NOMO-1 treated with DMSO at 0.1 percent for 48 hours (cell line): Measurements from ENCODE around the gene PLXDC2.
A peak's percentile ranks its signal among the peaks of the same experiment; 100 is the strongest.

ENCODE experiments used
- DNase-seq: peaks from one replicate; lab custom pipeline; 2025; ENCODE audit not compliant: unreplicated experiment; lab: John Stamatoyannopoulos, UW

Gene PLXDC2

GRCh38 chr10:20254078-20254477 lies 437.8 kb downstream of the PLXDC2 start:
- DNase-seq, result no peak

GRCh38 chr10:20254497-20254896 lies 438.3 kb downstream of the PLXDC2 start:
- no peak for DNase-seq

- no peak for DNase-seq
Measured at GRCh38 chr10:20256969-20257368, 440.7 kb downstream of the PLXDC2 start.

GRCh38 chr10:20257422-20257821 lies 441.2 kb downstream of the PLXDC2 start:
- no peak for DNase-seq

- no peak for DNase-seq
Measured at GRCh38 chr10:20265146-20265545, 448.9 kb downstream of the PLXDC2 start.

- DNase-seq, result no peak
Measured at GRCh38 chr10:20267734-20268133, 451.5 kb downstream of the PLXDC2 start.

GRCh38 chr10:20271490-20271889 lies 455.3 kb downstream of the PLXDC2 start:
- DNase-seq, result no peak

- DNase-seq, result no peak
Measured at GRCh38 chr10:20272608-20273007, 456.4 kb downstream of the PLXDC2 start.

- DNase-seq, result no peak
Measured at GRCh38 chr10:20274571-20274970, 458.3 kb downstream of the PLXDC2 start.

- no peak for DNase-seq
Measured at GRCh38 chr10:20276127-20276979, 460.1 kb downstream of the PLXDC2 start.

- no peak for DNase-seq
Measured at GRCh38 chr10:20277820-20278219, 461.6 kb downstream of the PLXDC2 start.

GRCh38 chr10:20281579-20281978 lies 465.3 kb downstream of the PLXDC2 start:
- no peak for DNase-seq

- peak; percentile 46 for DNase-seq
Measured at GRCh38 chr10:20287586-20287985, 471.4 kb downstream of the PLXDC2 start.

- no peak for DNase-seq
Measured at GRCh38 chr10:20288060-20288459, 471.8 kb downstream of the PLXDC2 start.

GRCh38 chr10:20289070-20289828 lies 473.0 kb downstream of the PLXDC2 start:
- no peak for DNase-seq

GRCh38 chr10:20298417-20298816 lies 482.2 kb downstream of the PLXDC2 start:
- DNase-seq, result no peak

- DNase-seq, result no peak
Measured at GRCh38 chr10:20299034-20299736, 483.0 kb downstream of the PLXDC2 start.

GRCh38 chr10:20300735-20301134 lies 484.5 kb downstream of the PLXDC2 start:
- DNase-seq, result no peak

- no peak for DNase-seq
Measured at GRCh38 chr10:20302033-20302432, 485.8 kb downstream of the PLXDC2 start.

- no peak for DNase-seq
Measured at GRCh38 chr10:20303453-20304152, 487.4 kb downstream of the PLXDC2 start.

GRCh38 chr10:20313665-20314064 lies 497.4 kb downstream of the PLXDC2 start:
- DNase-seq, result no peak
